22Rv1 (cell line): ENCODE data around the gene VSNL1.

Experiments used
- H3K27ac ChIP-seq: fragments of 450-650 bp; 2 replicates; pipeline ENCODE4 v1.5.1; 2017
- ZFX ChIP-seq: fragments of 450-650 bp; IDR thresholded peaks from 2 replicates; pipeline ENCODE4 v1.6.1; 2017; ENCODE audit warnings: antibody characterized with exemption, borderline replicate concordance
- TF ChIP-seq, protein P1 (sequence below): fragments of 450-650 bp; IDR thresholded peaks from 2 replicates; pipeline ENCODE4 v1.5.1; 2017; ENCODE audit warnings: mild to moderate bottlenecking

Gene VSNL1

DNA sequence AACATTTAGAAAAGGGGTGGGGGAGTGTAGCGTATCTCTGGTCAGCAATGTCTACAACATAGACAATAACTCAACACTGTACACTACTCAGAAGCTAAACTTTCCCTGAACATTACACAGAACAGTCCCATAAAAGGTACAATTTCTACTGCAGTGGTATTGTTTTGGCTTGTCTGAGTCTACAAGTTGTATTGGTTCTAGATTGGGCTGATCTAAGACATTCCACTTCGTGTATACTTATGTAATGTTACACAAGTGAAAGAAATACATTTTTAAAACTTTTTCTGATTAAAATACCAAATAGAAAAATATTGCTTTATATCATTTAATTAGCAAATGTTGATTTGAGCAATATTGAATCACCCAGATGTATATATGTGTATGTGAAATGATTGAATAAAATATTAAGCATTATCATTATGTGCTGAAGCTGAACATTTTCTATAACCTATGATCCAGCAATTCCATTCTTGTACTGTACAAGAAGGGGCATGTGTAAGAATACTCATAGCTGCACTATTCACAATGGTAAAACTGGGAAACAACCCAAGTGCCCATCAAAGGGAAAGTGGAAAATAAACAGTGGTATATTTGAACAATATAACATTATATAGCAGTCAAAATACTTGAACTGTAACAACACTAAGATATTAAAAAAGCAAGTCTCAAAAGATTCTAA lies 52.4 kb downstream of the VSNL1 start:
- H3K27ac ChIP-seq, result no peak overlapping the region
- TF ChIP-seq, protein P1, sequence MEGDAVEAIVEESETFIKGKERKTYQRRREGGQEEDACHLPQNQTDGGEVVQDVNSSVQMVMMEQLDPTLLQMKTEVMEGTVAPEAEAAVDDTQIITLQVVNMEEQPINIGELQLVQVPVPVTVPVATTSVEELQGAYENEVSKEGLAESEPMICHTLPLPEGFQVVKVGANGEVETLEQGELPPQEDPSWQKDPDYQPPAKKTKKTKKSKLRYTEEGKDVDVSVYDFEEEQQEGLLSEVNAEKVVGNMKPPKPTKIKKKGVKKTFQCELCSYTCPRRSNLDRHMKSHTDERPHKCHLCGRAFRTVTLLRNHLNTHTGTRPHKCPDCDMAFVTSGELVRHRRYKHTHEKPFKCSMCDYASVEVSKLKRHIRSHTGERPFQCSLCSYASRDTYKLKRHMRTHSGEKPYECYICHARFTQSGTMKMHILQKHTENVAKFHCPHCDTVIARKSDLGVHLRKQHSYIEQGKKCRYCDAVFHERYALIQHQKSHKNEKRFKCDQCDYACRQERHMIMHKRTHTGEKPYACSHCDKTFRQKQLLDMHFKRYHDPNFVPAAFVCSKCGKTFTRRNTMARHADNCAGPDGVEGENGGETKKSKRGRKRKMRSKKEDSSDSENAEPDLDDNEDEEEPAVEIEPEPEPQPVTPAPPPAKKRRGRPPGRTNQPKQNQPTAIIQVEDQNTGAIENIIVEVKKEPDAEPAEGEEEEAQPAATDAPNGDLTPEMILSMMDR, result no peak
- TF ChIP-seq ZFX, result no peak

DNA sequence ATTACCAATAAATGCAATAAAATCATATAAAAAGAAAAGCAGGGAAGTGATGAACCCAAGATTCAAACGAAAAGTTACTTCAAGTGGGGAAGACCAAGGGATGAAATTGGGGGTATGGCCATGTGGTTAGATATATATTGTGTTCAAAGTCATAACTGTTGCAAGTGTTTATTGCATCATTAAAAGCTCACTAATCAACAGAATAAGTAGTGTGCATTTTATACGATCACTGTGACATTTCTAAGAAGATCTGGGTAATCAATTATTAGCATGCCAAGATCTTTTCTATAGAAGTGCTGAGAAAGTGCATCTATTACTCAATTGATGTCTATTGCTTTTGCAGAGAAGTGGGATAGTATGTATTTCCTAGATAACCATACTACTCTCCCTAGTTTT lies 52.9 kb downstream of the VSNL1 start:
- H3K27ac ChIP-seq, result no peak overlapping the region
- TF ChIP-seq, protein P1, result no peak
- no peak for TF ChIP-seq ZFX

DNA sequence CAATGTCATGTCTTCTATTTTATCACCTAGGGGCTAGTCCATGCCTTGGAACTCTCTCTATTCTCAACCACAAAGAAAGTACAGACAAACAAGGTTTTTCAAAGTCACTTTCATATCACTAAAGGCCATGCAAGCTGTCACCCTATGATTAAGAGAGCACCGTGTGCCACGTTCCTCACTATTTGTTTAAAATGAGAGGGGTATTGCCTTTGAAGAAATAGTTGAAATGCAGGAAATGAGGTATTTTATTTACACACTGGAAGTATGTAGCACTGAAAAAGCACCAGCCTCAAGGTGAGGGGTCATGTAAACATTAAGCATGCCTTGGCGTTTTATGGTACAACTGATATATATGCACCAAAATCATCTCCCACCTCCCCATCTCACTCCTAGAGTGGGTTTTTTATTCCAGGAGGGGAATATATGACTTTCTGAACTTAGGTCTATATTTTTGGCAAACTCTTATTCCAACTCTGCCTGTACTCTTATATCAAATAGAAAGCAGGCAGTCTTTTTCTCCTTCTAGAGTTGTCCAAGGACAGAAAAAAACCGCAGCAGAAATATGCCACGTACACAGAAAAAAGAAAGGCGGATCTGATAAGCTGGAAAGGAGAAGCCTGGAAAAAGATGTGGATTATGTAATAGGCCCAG lies 53.5 kb downstream of the VSNL1 start:
- TF ChIP-seq, protein P1, result no peak
- no peak for TF ChIP-seq ZFX

DNA sequence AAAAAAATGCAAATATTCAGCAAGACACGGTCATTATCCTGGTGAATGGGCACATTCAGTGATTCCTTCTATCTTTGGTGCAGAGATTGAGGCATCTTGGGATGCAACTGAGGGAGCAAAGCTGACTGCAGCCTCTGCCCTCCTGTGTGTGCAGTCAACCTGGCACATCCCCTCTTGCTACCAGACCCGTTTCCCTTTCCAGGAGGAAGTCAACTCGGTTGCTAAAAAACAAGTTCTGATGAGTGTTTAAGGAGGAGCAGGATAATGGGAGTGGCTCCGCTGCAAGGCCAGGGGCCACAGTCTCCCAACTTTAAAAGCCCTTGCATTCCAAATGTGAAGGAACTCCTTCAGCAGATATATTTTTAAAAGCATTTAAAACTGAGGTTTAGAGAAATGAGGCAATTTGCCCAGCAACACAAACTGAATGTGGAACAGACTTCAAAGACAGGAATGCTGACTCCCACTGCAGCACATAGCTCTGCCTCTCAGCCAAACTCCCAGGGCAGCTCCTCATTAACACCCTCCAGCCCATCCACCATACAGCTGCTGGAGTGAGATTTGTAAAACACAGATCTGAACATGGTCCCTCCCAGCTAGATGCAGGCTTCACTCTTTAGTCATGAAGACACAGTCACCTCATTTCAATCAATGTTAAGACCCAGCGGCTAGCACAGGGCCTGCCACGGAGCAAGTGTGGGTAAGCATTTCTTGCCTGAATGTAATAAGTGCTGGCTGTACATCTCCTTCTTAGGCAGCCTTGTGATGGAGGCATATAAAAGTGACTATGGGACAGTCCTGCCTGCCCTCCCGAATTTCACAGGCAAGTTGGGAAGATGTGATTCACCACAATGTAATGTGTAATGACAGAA lies 54.3 kb downstream of the VSNL1 start:
- no peak overlapping the region for H3K27ac ChIP-seq

More for the DNA sequence above, 53.5 kb downstream of the VSNL1 start:
- H3K27ac ChIP-seq, result no peak overlapping the region

DNA sequence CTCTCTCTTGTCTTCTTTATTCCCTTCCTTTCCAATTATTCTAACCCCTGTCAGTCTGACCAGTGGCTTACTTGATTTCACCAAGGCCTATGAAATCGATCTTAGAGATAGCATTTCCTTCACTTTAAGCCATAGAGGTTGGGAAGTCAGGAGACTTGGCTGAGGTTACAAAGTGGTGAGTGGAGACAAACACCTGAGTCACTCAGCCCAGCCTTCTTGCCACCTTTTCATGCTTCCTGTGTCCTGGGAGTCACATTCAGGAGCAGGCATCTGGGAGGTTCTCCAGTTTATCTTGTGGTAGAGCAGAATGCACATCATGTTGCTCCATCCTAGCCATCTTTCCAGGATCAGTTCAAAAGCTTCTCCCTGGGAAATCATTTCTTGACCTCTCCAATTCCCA lies 59.1 kb downstream of the VSNL1 start:
- no peak overlapping the region for H3K27ac ChIP-seq
- TF ChIP-seq, protein P1, result no peak
- TF ChIP-seq ZFX, result no peak

More for the DNA sequence above, 54.3 kb downstream of the VSNL1 start:
- TF ChIP-seq ZFX, result no peak
- TF ChIP-seq, protein P1, result no peak

DNA sequence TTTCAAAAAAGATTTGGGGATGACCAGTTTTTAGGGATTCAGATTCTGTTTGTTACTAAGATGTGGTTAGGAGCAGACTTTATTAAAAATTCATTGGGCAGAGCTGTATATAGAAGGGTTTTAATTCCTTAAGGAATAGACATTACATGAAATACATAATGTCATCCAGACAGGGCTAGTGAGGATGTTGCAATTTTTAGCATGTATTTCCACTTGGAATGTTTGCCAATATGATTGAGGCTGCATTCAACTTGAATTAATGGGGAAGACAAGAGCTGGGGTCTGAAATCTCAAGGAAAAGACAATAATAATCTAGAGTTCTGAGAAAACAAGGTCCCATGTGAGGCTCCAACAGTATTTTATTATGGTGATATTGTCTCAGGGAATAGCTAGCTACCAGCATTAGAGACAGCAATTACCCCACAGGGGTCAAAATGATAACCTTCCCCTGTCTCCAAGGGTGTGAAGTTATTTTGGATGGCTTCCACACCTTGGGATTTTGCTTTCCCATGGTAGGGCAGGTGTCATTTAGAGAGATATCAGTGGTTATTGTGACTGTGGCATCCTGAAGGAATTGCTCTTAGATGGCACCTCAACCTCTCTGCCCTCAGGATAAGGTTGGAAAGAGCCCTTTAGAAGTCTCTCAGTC lies 60.2 kb downstream of the VSNL1 start:
- no peak for TF ChIP-seq ZFX
- TF ChIP-seq, protein P1, result no peak

More for the DNA sequence above, 60.2 kb downstream of the VSNL1 start:
- H3K27ac ChIP-seq, result no peak overlapping the region
